GM12864 (cell line): ENCODE data around the gene RSRC2.

Experiments
- DNase-seq: peaks from one replicate; pipeline ENCODE4 v3.0.0-alpha.2; 2011; ENCODE audit warnings: low read depth
- H3K4me3 ChIP-seq: 2 replicates; pipeline ENCODE4 v1.5.1; 2011; ENCODE audit warnings: mild to moderate bottlenecking, low read depth, low read length, control low read depth
- TF ChIP-seq, protein P1 (sequence below): IDR thresholded peaks from 2 replicates; pipeline ENCODE4 v1.5.1; 2011; ENCODE audit warnings: low read depth, mild to moderate bottlenecking, moderate library complexity, low read length, control low read depth, inconsistent platforms; ENCODE audit errors: missing control alignments

RSRC2 gene

GRCh38 chr12:122528992-122529391 lies 2.3 kb upstream of the RSRC2 start:
- TF ChIP-seq, protein P1, sequence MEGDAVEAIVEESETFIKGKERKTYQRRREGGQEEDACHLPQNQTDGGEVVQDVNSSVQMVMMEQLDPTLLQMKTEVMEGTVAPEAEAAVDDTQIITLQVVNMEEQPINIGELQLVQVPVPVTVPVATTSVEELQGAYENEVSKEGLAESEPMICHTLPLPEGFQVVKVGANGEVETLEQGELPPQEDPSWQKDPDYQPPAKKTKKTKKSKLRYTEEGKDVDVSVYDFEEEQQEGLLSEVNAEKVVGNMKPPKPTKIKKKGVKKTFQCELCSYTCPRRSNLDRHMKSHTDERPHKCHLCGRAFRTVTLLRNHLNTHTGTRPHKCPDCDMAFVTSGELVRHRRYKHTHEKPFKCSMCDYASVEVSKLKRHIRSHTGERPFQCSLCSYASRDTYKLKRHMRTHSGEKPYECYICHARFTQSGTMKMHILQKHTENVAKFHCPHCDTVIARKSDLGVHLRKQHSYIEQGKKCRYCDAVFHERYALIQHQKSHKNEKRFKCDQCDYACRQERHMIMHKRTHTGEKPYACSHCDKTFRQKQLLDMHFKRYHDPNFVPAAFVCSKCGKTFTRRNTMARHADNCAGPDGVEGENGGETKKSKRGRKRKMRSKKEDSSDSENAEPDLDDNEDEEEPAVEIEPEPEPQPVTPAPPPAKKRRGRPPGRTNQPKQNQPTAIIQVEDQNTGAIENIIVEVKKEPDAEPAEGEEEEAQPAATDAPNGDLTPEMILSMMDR, result no peak
- peak overlapping the region; percentile 62; the same call in 1 of the 2 replicates for H3K4me3 ChIP-seq
- no peak for DNase-seq

DNA sequence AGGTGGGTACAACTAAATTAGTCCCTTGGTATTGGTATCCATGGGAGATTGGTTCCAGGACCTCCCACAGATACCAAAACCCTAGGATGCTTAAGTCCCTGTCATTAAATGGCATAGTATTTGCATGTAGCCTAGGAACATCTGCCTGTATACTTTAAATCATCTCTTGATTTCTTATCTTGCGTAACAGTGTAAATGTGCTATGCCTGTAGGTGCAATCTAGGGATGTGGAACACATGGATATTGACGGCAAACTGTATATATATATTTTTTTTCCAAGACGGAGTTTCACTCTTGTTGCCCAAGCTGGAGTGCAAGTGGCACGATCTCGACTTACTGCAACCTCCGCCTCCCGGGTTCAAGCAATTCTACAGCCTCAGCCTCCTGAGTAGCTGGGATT lies 1.8 kb upstream of the RSRC2 start:
- TF ChIP-seq, protein P1, result no peak
- H3K4me3 ChIP-seq, result peak overlapping the region; percentile 62

GRCh38 chr12:122527478-122527944 lies 775 bp upstream of the RSRC2 start:
- TF ChIP-seq, protein P1, result no peak
- DNase-seq, result no peak
- H3K4me3 ChIP-seq, result peak overlapping the region; percentile 62

More for the DNA sequence above, 1.8 kb upstream of the RSRC2 start:
- DNase-seq, result no peak

GRCh38 chr12:122523846-122524718 lies 2.7 kb downstream of the RSRC2 start:
- no peak for DNase-seq
- TF ChIP-seq, protein P1, result no peak
- H3K4me3 ChIP-seq, result peak overlapping the region; percentile 63

DNA sequence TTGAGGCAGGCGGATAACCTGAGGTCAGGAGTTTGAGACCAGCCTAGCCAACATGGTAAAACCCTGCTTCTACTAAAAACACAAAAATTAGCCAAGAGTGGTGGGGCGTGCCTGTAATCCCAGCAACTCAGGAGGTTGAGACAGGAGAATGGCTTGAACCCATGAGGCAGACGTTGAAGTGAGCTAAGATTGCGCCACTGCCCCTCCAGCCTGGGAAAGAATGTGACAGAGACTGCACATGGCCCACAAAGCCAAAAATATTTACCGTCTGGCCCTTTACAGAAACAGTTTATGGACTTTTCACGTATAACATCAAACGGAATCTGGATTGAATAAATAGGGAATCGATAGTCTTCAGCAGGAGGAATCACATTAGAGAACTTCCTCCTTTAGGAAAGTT lies 3.5 kb downstream of the RSRC2 start:
- H3K4me3 ChIP-seq, result peak overlapping the region; percentile 13
- no peak for DNase-seq
- TF ChIP-seq, protein P1, result no peak

GRCh38 chr12:122520676-122521075 lies 6.1 kb downstream of the RSRC2 start:
- TF ChIP-seq, protein P1, result no peak
- DNase-seq, result no peak
- no peak overlapping the region for H3K4me3 ChIP-seq
